GM12873 (cell line): ENCODE measurements around the gene PAQR9.

Experiments
- TF ChIP-seq, protein P1 (sequence below): IDR thresholded peaks from 2 replicates; pipeline ENCODE4 v1.5.1; 2012; ENCODE audit warnings: low read depth, mild to moderate bottlenecking, moderate library complexity, low read length, control low read depth; ENCODE audit not compliant: insufficient read depth; ENCODE audit errors: missing control alignments

PAQR9 gene

GRCh38 chr3:142968319-142969025 lies 5.0 kb upstream of the PAQR9 start:
- TF ChIP-seq, protein P1, sequence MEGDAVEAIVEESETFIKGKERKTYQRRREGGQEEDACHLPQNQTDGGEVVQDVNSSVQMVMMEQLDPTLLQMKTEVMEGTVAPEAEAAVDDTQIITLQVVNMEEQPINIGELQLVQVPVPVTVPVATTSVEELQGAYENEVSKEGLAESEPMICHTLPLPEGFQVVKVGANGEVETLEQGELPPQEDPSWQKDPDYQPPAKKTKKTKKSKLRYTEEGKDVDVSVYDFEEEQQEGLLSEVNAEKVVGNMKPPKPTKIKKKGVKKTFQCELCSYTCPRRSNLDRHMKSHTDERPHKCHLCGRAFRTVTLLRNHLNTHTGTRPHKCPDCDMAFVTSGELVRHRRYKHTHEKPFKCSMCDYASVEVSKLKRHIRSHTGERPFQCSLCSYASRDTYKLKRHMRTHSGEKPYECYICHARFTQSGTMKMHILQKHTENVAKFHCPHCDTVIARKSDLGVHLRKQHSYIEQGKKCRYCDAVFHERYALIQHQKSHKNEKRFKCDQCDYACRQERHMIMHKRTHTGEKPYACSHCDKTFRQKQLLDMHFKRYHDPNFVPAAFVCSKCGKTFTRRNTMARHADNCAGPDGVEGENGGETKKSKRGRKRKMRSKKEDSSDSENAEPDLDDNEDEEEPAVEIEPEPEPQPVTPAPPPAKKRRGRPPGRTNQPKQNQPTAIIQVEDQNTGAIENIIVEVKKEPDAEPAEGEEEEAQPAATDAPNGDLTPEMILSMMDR: no peak

DNA sequence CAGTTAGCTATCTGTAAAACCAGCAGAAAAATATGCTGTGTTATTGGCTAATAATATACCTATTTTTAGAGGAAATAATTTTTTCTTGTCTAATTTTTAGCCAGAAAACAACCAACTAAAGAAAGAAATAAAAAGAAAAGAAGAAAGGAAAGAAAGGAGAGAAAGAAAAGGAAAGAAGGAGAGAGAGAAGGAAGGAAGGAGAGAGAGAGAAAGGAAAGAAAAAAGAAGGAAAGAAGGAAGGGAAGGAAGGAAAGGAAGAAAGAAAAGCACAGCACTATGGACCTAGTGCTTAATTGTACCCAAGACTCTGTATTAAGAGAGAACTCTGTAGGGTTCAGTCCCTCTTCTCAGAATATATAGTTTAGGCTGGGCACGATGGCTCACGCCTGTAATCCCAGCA lies 3.3 kb upstream of the PAQR9 start:
- TF ChIP-seq, protein P1: no peak

DNA sequence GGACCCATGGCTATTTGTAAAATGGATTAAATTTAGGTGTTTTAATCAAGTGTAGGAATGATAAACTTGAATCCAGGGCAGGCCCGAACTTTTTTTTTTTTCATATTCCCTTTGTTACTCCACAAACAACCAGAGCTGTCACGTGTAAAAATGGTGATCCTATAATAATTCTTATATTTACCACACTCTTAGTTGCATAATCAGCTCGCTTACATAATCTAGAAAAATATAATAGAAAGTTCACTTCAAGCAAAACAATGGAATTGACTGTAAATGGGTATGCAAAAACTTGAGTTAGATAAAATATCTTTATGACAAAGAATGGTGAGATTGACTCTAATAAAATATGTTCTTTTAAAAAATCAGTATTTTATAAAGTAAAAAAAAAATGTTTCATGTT lies 2.1 kb upstream of the PAQR9 start:
- TF ChIP-seq, protein P1: no peak

- TF ChIP-seq, protein P1: no peak
Observed at GRCh38 chr3:142963234-142963515, 299 bp downstream of the PAQR9 start.

DNA sequence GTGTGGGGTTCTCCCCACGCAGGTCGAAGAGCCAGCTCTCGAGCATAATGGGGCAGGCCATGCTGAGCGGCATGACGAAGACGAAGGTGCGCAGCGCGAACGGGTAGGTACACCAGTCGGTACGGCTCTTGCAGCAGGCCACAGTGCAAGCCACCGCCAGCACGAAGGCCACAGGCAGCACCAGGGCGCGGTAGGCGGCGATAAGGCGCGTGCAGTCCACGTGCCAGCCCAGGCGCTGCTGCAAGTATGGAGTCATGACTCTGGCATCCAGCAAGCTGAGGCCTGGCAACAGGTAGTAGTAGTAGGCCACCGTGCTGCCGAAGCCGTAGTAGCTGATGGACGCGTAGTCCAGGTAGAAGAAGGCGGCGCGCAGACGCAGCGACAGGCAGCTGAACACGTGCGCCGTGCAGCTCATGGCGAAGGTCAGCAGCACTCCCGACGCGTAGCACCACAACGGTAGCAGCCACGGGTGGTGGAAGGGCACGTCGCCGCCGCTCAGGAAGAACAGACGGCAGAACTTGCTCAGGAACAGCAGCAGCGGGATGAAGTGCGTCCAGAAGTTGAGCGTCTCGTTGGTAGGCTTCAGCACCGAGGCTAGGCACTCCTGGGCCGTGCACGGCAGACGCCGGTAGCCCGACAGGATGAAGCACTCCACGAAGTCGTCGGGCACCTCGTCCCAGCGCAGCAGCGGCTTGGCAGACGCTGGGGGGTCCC lies 797 bp downstream of the PAQR9 start:
- TF ChIP-seq, protein P1: no peak

GRCh38 chr3:142962175-142962519 lies 1.3 kb downstream of the PAQR9 start:
- TF ChIP-seq, protein P1: no peak

- TF ChIP-seq, protein P1: no peak
Observed at GRCh38 chr3:142961539-142961938, 1.9 kb downstream of the PAQR9 start.
